ENCODE data around the gene UBE2E1.

DNA sequence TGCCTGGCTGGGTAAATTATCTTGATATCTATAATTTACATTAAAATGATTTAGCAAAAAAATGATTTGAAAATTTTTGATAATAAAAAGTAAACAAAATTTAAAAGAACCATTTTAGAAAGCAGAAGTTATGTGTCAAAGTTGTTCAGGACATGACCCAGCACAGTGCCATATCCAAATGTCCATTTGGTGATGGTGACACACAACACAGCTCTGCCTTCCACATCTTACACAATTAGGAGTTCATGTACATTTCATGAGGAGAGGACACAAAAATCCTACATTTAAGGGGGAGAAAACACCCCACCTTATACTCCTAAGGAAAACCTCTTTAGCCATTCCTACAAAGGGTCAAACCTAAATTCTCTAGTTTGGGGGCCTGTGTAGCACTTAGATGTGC lies 10.7 kb upstream of the UBE2E1 start:
- no peak for TF ChIP-seq ELF4 (IDR thresholded peaks at IDR 0.05)
- TF ChIP-seq SP1 (IDR thresholded peaks at IDR 0.05) = no peak
- TF ChIP-seq FOXK2 (IDR thresholded peaks at IDR 0.05) = no peak
- TF ChIP-seq LEF1 (IDR thresholded peaks at IDR 0.05; ENCODE audit: borderline replicate concordance) = no peak
- TF ChIP-seq FOXM1 (IDR thresholded peaks at IDR 0.05; ENCODE audit: borderline replicate concordance) = no peak
- no peak for TF ChIP-seq TARDBP (IDR thresholded peaks at IDR 0.05)
- no peak for TF ChIP-seq PKNOX1 (IDR thresholded peaks at IDR 0.05)
- no peak for TF ChIP-seq NFRKB (IDR thresholded peaks at IDR 0.05)
- no peak for TF ChIP-seq FOXA1 (IDR thresholded peaks at IDR 0.05)
- no peak for TF ChIP-seq SUZ12 (IDR thresholded peaks at IDR 0.05)
- no peak for TF ChIP-seq ARNT (IDR thresholded peaks at IDR 0.05)
